GM21576 (cell line): Measurements from ENCODE around the gene HARS1.
"Not testable (repeated sequence)": the region's sequence is repeated elsewhere in the genome, so short reads cannot be mapped to it uniquely, and the experiment has no call there.

Experiments used
- ATAC-seq: cut with Tn5 transposase; IDR thresholded peaks from one replicate; pipeline ENCODE4 v1.9.1; 2021; ENCODE audit warnings: mild to moderate bottlenecking, moderate library complexity; ENCODE audit not compliant: unreplicated experiment

HARS1 gene

DNA sequence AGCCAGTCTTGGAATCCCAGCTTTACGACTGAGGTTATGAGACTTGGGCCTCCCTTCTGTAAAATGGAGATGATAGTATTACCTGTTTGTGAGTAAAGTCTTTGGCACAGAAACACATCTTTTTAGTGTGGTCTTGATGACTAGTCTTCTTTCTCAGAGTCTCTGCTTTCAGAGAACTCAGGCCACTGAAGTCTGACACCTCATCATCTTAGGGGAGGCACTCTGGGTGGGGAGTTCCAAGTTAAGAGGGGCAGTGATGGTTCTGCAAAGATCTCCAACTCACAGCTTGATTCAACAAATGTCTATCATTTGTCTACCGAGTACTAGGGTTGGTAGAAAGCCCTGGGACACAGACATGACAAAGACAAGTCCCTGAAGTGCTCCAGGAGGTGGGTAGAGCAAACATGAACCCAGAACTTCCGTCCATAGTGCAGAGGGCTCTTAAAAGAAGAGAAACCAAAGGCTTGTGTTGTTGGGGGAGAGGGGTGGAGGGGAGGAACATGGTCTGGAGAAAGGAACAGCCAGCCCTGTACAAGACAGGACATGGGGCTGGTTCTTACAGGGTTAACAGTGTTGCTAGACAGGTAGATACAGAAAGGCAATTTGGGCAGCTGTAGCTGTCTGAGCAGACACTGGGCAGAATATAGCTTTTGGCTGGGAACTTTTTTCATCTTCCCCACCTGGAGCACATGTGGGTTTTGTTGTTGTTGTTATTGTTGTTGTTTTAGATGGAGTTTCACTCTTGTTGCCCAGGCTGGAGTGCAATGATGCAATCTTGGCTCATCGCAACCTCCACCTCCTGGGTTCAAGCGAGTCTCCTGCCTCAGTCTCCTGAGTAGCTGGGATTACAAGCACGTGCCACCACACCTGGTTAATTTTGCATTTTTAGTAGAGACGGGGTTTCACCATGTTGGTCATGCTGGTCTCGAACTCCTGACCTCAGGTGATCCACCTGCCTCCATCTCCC is 55.6 kb downstream of the HARS1 start:
- no peak for ATAC-seq

DNA sequence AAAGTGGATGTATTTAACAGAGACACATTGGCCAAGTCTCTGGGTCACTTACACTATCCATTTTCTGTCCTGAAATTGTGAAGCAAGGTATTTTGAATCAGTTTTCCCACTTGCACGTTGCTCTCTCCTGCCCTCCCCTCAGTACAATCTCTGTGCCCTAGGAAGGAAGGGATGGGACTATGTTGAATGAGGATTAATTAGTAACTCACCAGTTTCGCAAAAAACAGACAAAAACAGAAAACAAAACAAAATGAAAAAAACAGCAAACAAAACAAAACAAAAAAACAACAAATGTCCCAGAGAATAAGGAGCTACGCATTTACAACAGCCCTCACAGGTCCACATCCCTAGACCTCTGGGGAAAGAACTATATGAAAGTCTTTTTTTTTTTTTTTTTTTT is 57.1 kb downstream of the HARS1 start:
- ATAC-seq: no peak

DNA sequence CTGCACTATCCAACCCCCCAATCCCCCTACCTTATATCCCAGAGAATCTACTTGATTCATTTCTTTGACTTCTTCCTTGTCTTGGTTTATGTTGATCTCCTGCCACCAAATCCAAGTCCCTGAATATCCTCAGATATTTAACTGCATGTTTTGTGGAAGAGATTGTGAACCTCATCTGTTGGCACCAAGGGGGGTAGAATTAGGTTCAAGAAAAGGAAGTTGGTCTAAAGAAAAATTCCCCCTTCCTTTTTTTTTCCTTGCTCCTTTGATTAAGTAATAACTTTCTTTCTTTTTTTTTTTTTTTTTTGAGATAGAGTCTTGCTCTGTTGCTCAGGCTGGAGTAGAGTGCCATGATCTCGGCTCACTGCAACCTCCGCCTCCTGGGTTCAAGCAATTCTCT is 57.7 kb downstream of the HARS1 start:
- ATAC-seq: no peak

DNA sequence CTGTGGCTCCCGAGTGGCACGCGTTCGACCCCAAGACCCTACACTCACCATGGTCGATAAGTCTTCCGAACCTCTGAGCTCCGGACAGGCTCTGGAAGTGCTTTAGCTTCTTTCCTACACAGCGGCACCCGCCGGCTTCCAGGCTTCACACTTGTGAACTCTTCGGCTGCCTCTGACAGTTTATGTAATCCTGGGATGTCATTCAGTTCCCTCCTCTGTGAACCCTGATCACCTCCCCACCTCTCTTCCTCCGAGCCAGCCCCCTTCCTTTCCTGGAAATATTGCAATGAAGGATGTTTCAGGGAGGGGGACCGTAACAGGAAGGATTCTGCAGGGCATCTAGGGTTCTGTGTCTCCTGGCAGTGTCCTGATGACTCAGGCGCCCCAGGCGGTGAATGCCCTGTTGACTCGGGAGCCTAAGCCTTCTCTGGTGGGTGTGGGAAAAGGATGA is 58.1 kb downstream of the HARS1 start, which contains the start of gene CD14:
TSS of gene CD14 (minus strand) at position 155 of the 451 bp plus-strand sequence. CDS start at position 51, 104 bp downstream.
- no peak for ATAC-seq

DNA sequence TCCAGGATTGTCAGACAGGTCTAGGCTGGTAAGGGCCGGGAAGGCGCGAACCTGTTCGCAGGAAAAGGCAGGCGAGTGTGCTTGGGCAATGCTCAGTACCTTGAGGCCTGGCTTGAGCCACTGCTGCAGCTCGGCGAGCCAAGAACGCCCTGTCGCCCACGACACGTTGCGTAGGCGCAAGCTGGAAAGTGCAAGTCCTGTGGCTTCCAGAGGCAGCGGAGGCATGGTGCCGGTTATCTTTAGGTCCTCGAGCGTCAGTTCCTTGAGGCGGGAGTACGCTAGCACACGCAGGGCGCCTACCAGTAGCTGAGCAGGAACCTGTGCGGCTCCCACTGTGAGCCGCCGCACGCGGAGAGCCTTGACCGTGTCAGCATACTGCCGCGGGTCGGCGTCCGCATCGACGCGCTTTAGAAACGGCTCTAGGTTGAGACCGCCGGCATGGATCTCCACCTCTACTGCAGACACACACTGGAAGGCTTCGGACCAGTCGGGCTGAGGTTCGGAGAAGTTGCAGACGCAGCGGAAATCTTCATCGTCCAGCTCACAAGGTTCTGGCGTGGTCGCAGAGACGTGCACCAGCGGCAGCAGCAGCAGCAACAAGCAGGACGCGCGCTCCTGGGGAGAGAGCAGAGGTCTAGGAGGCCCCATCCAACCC is 58.7 kb downstream of the HARS1 start:
- ATAC-seq: no peak

DNA sequence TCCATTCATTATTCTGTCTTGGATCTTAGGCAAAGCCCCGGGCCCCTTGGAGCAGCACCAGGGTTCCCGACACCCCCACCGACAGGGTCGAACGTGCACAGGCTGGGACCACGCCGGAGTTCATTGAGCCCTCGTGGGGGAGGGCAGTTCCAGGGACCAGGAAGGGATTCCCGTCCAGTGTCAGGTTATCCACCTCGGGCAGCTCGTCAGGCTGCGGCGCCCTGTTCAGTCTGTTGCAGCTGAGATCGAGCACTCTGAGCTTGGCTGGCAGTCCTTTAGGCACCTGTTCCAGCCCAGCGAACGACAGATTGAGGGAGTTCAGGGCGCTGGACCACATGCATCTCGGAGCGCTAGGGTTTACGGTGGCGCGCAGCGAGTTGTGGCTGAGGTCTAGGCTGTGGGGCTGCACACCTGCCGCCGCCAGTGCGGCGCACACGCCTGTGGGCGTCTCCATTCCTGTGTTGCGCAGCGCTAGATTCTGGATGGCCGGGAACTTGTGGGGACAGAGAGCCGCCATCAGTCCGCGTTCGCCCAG is 59.3 kb downstream of the HARS1 start:
- ATAC-seq: no peak

DNA sequence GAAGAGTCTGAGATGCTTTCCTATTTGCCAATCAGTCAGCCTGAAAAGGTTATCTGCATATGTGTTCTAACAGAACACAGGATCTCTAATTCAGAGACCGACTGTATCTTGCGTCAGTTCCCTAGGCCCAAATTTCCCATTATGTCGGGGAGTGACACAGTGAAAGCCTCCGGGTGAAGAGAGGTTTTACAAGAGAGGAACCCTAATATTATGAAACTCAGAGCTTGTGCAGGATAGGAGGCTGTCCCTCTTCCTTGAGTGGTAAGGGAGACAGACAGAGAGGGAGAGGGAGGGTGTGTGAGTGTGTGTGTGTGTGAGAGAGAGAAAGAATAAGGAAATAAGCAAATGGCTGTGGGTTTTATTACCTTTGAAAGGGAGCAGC is 60.1 kb downstream of the HARS1 start:
- ATAC-seq: no peak

DNA sequence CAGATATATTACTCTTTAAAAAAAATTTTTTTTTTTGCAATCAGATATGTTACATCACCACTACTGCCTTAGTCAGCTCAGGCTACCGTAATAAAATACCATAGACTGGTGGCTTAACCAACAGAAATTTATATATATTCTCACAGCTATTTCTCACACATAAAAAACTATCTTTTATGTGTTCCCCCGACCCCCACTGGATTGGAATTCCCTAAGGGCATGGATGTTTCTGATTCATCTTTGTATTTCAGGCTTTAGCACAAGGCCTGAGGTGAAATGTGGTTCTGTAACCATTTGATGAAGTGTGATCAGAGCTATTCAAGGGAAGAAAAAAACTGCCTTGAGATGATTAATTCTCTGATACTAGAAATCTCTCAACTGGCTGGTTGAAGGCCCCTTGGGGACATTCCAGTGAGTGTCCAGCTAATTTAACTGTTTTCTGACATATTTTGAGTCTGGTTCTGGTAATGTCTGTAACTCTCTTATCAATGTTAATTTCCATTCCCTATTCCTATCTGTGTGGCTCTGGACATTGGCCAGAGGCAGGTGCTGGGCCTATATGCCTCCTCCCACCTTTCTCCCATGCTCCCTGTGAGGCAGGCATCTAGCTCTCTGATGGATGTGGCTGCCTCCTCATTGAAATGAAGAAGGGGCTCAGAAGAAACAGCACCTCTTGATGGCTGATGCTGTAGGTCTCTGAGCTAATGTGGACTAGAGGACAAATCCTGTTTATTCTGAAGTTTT is 60.7 kb downstream of the HARS1 start:
- no peak for ATAC-seq

DNA sequence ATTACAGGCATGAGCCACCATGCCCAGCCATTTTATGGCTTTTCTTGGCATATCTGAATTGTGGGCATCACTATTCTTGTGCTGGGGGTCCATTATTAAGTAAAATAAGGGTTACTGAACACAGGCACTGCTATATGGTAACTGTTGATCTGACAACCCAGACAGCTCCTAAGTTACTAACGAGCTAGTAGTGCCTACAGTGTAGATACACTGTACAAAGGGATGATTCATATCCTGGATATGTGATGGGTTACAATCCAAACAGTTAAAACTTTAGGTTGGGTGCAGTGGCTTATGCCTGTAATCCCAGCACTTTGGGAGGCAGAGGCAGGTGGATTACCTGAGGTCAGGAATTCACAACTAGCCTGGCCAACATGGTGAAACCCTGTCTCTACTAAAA is 62.5 kb downstream of the HARS1 start:
- ATAC-seq: no peak

DNA sequence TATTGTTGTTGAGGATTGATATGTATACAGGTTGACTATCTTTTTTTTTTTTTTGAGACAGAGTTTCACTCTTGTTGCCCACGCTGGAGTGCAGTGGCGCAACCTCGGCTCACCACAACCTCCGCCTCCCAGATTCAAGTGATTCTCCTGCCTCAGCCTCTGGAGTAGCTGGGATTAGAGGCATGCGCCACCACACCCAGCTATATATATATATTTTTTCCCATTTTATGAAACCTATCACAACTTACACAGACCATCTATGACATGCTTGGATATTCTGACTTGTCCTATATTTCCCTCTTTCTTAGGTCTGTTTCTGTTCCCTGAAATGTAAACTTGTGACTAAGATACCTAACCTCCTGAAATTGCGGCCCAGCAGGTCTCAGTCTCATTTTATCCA is 63.2 kb downstream of the HARS1 start:
- no peak for ATAC-seq

DNA sequence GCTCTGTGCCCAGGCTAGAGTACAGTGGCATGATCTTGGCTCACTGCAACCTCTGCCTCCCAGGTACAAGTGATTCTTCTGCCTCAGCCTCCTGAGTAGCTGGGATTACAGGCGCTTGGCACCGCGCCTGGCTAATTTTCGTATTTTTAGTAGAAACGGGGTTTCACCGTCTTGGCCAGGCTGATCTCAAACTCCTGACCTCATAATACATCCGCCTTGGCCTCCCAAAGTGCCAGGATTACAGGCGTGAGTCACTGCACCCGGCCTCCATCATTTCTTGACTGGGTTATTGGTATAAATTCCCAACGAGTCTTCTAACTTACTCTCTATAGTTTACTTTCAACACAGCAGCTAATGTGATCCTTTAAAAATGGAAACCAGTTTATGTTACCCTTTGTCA is 66.3 kb downstream of the HARS1 start:
- not testable (repeated sequence) for ATAC-seq
